ACC112 (cell line): ENCODE measurements around the gene FARP2.

ENCODE experiments used
- H2AFZ ChIP-seq: fragments of 200-600 bp; sonication (generic); one replicate; pipeline ENCODE4 v1.6.0; 2017; ENCODE audit warnings: antibody characterized with exemption, low read length; ENCODE audit not compliant: unreplicated experiment
- H3K27ac ChIP-seq: fragments of 200-600 bp; sonication (generic); 2 replicates; pipeline ENCODE4 v1.5.1; 2014; ENCODE audit warnings: low read depth, mild to moderate bottlenecking, antibody characterized with exemption, low read length, moderate library complexity
- H3K27me3 ChIP-seq: fragments of 200-600 bp; sonication (generic); 2 replicates; pipeline ENCODE4 v1.6.1; 2014; ENCODE audit warnings: mild to moderate bottlenecking, antibody characterized with exemption, low read length, moderate library complexity, mixed read lengths; ENCODE audit not compliant: insufficient read depth
- H3K36me3 ChIP-seq: fragments of 200-600 bp; sonication (generic); 2 replicates; pipeline ENCODE4 v1.6.1; 2016; ENCODE audit warnings: mild to moderate bottlenecking, antibody characterized with exemption, low read length, moderate library complexity, mixed read lengths; ENCODE audit not compliant: insufficient read depth
- H3K4me1 ChIP-seq: fragments of 200-600 bp; sonication (generic); one replicate; pipeline ENCODE4 v1.6.1; 2016; ENCODE audit warnings: low read length, mixed read lengths; ENCODE audit not compliant: insufficient read depth, unreplicated experiment, control insufficient read depth
- H3K4me3 ChIP-seq: fragments of 200-600 bp; sonication (generic); 2 replicates; pipeline ENCODE4 v1.5.1; 2014; ENCODE audit warnings: mild to moderate bottlenecking, low read depth, low read length
- H3K79me2 ChIP-seq: fragments of 200-600 bp; sonication (generic); one replicate; pipeline ENCODE4 v1.6.0; 2016; ENCODE audit warnings: low read length; ENCODE audit not compliant: control insufficient read depth, unreplicated experiment, insufficient read depth

The FARP2 gene

DNA sequence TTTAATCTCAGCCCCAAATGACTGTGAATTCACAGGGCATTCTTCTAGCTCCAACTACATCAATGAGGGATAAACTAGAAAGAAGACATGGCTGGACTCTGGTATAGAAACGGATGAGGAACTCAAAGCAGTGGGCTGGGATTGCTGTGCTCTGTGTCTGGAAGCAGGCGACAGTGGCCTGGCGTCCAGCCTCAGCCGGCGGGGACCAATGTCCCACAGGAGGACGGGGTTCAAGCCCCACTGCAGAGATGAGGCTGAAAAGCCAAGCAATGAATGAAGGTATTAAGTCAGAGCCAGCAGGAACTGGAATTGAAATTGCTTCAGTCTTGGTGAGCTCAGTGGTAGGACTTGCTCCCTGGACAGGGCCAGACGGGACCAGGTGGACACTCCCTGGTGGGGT, 178.2 kb downstream of the FARP2 start:
- Histone ChIP-seq H3K27me3 (peaks cover 13% of the 10 kb centered on the region), H2AFZ (no peak overlapping the region), H3K4me1 (peaks cover 4% of the 10 kb centered on the region), H3K79me2 (no peaks in the 10 kb centered on the region), H3K27ac (no peak overlapping the region), H3K4me3 (no peak overlapping the region), H3K36me3 (no peaks in the 10 kb centered on the region)

GRCh38 chr2:241534701-241535375, 178.8 kb downstream of the FARP2 start:
- peaks cover 13% of the 10 kb centered on the region for H3K27me3 ChIP-seq
- no peaks in the 10 kb centered on the region for H3K79me2 ChIP-seq
- H2AFZ ChIP-seq, result no peak overlapping the region
- H3K36me3 ChIP-seq, result no peaks in the 10 kb centered on the region
- H3K4me3 ChIP-seq, result no peak overlapping the region
- peaks cover 4% of the 10 kb centered on the region for H3K4me1 ChIP-seq
- H3K27ac ChIP-seq, result no peak overlapping the region

DNA sequence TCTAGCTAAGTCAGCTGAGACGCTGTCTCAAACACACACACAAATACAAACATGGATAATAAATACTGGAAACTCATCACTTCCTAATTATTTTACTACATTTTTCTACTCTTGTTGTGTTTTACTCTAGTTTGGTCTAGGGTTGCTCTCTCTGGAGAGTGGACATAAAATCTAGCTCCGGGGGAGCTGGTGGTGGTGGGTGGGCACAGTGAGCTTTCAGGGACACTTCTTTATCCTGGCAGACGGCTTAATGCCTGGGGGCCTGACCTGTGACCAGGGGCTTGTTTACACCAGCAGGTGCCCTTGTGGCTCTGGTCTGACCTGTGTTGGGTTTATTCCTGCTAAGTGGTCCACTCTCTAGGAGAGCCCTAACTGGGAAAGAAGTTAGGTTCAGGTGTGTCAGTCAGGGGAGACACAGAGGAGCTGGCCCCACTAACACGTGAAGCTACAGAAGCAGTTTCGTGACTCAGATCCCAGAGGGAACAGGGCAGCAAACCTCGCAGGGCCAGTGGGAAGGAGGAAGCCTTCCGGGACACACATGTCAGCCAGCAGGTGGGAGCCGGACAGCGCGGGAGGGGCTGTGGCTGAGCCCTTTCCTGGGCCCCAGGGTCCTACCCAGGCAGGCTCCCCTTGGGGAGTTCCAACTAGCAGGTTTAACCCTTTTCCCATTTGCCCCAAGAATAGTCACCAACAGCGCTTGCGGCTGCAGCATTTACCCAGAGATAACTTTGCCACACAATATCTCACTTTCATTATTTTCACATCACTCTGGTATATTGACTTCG, 180.0 kb downstream of the FARP2 start:
- Histone ChIP-seq H3K36me3 (no peaks in the 10 kb centered on the region), H3K27me3 (peaks cover 5% of the 10 kb centered on the region), H2AFZ (no peak overlapping the region), H3K79me2 (no peaks in the 10 kb centered on the region), H3K4me3 (no peak overlapping the region), H3K27ac (no peak overlapping the region), H3K4me1 (peaks cover 10% of the 10 kb centered on the region)

GRCh38 chr2:241538838-241539615, 182.9 kb downstream of the FARP2 start:
- Histone ChIP-seq H2AFZ (no peak overlapping the region), H3K4me3 (no peak overlapping the region), H3K4me1 (peaks cover 16% of the 10 kb centered on the region), H3K36me3 (no peaks in the 10 kb centered on the region), H3K27ac (no peak overlapping the region), H3K79me2 (no peaks in the 10 kb centered on the region), H3K27me3 (peaks cover 14% of the 10 kb centered on the region)

- H3K79me2 ChIP-seq, result no peaks in the 10 kb centered on the region
- H3K4me1 ChIP-seq, result peaks cover 16% of the 10 kb centered on the region
- no peak overlapping the region for H3K4me3 ChIP-seq
These were observed 183.7 kb downstream of the FARP2 start for GRCh38 chr2:241539616-241540374.

DNA sequence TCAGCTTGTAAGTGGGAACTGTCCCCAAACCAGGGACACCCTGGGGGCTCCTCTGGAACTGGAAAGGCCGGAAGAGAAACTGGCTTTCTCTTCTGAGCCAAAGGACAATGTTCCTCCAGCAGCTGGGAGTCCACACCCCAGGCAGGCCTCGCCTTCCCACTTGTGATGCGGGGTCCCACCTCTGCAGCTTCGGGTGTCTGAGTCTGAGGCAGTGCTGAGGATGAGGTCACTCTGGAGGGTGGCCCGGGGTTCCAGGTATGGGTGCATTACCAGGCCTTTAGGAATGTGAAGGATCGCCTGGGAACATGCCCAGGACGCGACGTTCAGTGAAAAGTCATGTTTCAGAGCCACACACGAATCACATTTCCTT, 184.3 kb downstream of the FARP2 start:
- Histone ChIP-seq H3K4me3 (peak overlapping the region; percentile 69), H3K4me1 (peaks cover 16% of the 10 kb centered on the region), H3K79me2 (no peaks in the 10 kb centered on the region), H3K27ac (no peak overlapping the region), H3K36me3 (no peaks in the 10 kb centered on the region), H2AFZ (peak overlapping the region; percentile 44), H3K27me3 (peaks cover 14% of the 10 kb centered on the region)

More at GRCh38 chr2:241539616-241540374, 183.7 kb downstream of the FARP2 start:
- Histone ChIP-seq H3K36me3 (no peaks in the 10 kb centered on the region), H2AFZ (no peak overlapping the region), H3K27me3 (peaks cover 14% of the 10 kb centered on the region), H3K27ac (no peak overlapping the region)

DNA sequence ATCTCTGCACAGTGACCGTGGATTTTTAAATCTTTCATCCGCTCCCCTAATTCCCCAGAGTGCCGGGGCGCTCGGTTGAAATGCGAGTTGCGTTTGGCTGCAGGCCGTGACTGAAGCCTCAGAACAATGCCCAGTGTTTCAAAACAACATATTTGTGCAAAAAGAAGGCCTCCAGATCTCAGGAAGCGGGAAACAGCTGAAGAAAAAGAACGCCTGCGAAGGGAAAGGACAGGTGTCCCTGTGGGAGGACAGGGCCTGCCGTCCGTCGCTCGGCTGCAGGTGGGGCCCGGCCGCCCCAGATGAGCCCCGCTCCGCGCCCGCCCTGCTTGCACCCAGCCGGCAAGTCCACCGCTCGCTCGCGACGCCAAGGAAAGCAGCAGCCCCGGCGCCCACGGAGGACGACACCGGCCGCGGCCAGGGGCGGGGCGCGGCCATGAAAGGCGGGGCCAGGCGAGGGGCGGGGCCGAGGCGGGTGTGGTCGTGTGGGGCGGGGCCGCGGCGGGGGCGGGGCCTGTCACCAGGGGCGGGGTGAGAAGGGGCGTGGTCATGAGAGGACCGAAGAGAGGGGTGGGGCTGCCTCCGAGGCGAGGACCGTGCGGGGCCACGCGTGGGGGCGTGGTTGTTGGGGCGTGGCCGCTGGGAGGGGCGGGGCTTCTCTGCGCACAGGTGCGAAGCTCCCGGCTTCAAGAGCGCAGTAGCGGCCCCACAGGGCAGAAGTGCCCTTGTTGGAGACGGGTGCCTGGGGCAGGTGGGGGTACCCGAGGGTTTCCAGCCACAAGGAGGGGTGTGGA, 184.9 kb downstream of the FARP2 start:
- peak overlapping the region; percentile 44 for H2AFZ ChIP-seq
- peaks cover 14% of the 10 kb centered on the region for H3K27me3 ChIP-seq
- peaks cover 16% of the 10 kb centered on the region for H3K4me1 ChIP-seq
- H3K4me3 ChIP-seq, result peak overlapping the region; percentile 69
- no peak overlapping the region for H3K27ac ChIP-seq
- H3K36me3 ChIP-seq, result no peaks in the 10 kb centered on the region
- H3K79me2 ChIP-seq, result no peaks in the 10 kb centered on the region

- Histone ChIP-seq H3K36me3 (no peaks in the 10 kb centered on the region), H3K27ac (no peak overlapping the region), H3K27me3 (peaks cover 14% of the 10 kb centered on the region), H2AFZ (peak overlapping the region; percentile 11), H3K79me2 (no peaks in the 10 kb centered on the region), H3K4me1 (peaks cover 14% of the 10 kb centered on the region), H3K4me3 (peak overlapping the region; percentile 49)
These were observed 185.6 kb downstream of the FARP2 start for GRCh38 chr2:241541564-241542277.

DNA sequence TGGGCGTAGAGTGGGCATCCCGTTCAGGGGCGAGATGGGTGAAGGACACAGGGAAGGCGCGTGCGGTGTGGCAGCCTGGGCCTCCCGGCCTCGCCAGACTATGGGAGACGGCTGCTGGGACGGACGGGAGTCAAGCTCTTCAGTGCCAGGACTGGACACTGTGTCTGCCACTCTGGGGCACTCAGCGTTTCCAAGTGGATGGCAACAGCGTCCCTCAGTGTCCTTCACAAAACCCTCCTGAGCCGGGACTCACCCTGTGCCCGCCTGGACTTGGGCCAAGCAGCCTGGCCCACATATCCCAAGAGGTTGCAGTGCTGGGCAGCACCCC, 186.2 kb downstream of the FARP2 start:
- no peak overlapping the region for H2AFZ ChIP-seq
- no peaks in the 10 kb centered on the region for H3K79me2 ChIP-seq
- H3K36me3 ChIP-seq, result no peaks in the 10 kb centered on the region
- no peak overlapping the region for H3K27ac ChIP-seq
- peaks cover 14% of the 10 kb centered on the region for H3K27me3 ChIP-seq
- peaks cover 19% of the 10 kb centered on the region for H3K4me1 ChIP-seq
- H3K4me3 ChIP-seq, result no peak overlapping the region
